Right forelimb (tissue), 1 donor: ENCODE measurements around the gene INCA1.
A peak's percentile ranks its signal among the peaks of the same experiment; 100 is the strongest.

Source experiments
- DNase-seq: peaks from one replicate; pipeline ENCODE4 v3.0.0-alpha.2; 2018

INCA1 gene

DNA sequence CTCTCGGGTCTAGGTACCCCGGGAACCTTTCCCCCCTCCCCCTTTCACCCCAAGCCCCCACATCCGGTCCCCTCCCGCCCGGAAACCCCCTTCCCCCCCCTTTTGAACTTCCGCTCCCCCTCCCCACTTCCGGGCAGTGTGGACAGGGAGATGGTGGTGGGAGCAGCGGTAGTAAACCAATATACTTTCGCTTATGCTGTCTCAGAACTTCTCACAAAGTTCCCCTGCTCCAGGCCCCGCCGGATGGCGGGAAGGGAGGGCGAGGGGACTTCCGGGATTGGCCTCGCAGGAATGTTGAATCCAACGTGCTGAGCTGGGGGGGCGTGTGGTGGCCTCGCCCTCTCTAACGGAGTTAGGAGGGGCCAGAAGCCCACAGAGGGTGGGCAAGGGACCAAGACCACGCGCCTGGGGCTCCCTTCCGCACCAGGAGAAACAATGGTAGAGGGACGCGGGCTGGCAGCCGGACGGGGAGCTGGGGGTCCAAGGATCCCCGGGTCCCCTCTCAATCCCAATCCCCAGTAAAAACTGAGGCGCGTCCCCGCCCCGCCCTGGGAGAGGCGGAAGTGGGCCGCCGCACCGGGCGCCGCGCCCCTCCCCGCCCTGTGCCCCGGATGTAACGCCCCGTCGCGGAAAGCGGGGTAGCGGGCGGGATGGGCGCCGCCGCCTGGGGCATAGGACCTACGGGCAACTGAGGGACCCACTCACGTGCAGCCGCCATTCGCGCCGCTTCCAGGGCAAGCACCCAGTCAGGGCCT is 49.7 kb downstream of the INCA1 start:
- DNase-seq: peak; percentile 82

DNA sequence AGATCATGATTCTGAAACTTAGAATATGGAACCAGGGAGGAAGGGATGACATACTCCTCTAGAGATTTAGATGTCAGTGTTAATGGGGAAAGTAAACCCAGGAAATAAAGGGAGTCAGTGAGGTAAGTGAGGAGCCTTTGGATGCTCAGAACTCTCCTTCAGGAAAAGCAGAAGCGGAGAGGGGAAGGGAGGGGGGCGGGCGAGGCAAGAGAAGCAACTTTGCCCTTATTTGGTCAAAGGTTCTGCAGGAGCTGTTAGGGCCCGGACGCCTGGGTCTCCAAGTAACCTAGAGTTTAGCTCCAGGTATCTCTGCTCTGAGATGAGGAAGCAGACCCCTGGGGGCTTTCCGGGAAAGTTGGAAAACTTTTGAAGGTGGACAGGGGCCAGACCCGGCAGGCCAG is 50.3 kb downstream of the INCA1 start:
- DNase-seq: no peak

DNA sequence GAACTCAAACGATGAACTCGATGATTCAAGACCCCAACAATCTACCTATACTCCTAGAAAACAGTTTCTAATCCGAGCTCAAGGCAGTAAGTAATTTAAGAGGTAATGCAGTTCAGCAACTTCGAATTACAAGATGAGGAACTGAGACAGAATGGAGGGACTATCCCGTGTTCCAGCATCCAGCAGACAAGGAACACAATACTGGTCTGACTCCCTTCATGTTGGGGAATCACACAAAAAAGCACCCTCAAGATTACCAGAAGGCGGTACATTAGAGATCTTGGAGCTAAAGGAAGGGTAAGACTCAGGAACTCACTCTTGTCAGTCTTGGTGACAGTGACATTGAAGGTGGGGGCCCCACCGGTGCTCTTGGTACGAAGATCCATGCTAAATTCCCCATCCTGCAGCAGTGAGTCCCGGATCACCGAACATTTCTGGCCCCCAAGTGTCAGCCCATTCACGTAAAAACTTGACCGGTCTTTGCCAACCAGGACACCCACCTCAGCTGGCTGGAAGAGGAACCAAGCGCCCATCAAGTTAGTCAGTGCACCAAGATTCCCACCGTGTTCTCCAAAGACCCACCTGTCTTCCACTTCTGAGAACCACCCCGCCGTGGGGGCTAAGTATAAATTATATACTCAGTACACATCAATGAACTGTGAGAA is 50.9 kb downstream of the INCA1 start:
- DNase-seq: no peak

DNA sequence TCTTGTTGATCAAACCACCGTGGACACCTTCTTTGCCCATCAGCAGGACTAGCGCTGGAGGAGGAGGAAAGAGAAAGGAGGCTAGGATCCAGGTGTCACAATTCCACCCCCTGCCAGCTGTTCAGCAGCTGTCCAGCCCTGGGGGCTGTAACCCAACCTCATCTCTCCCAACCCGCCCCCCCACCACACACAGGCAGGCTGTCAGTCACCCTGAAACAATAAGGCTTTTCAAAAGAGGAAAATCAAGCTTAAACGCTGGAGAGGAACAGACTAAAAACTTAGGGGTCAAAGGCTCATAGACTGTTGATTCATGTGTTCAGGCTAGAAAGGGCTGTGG is 51.4 kb downstream of the INCA1 start:
- DNase-seq: no peak

DNA sequence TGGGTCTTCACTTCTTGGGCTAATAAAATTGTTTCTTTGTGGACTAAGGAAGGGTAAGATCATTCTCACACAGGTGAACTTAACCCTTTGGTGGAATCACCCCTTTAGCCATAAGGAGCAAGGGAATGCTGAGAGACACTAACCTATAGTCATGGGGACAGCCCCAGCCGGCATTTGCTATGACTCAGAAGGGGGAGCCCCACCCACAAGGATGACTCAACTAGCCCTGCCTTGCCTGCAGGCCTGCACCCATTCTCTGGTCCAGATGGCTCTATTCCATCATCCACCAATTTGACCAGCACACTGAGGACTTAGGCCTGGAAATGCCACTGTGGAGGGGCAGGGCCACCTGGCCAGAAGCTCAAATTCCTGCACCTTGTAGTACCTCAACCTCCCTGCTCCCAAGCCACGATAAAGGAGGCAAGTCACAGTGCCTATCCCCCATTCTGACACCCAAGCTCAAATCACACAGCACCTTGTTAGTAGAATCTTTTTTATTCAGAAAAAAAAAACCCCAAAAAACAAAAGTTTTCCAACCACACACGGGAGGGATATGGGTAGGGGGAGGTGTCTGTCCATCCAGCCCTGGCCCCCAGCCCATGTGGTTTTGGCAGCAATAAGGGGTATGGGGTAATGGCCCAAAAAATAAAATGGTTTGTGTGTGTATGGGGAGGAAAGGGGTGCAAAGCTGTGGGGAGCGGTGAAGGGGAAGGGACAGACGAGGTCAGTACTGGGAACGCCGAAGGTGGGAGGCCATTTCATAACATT is 52.0 kb downstream of the INCA1 start:
- DNase-seq: no peak

DNA sequence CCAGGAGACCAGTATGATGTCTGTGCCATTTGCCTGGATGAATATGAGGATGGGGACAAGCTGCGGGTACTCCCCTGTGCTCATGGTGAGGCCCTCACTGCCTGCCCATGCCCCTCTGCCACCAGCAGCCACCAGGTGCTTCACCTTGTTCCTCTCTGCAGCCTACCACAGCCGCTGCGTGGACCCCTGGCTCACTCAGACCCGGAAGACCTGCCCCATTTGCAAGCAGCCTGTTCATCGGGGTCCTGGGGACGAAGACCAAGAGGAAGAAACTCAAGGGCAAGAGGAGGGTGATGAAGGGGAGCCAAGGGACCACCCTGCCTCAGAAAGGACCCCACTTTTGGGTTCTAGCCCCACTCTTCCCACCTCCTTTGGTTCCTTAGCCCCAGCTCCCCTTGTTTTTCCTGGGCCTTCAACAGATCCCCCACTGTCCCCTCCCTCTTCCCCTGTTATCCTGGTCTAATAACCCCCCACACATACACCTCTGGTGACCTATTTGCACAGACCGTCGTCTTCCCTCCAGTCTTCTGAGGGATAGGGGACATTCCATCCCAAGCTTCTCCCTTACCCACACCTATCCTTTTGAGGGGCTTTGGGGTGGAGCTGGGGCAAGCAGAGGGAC is 52.7 kb downstream of the INCA1 start:
- no peak for DNase-seq

DNA sequence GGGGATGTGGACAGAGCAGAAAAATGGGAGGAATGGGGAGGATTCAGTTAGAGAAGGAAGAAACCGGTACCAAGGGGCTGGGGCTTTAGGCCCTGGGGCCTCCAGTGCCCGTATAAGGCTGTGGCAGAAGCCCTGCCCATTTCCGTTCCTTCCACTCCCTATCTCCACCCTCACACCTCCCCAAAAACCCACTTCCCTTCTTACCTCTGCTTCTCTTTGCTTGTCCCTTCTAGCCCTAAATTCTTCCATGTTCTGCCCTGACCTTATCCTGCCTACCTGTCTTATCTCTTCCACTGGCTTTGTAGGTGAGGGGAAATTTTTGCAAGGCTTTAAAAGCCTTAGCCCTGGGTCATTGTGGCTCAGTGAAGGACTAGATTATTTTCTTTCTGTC is 53.2 kb downstream of the INCA1 start:
- DNase-seq: no peak

DNA sequence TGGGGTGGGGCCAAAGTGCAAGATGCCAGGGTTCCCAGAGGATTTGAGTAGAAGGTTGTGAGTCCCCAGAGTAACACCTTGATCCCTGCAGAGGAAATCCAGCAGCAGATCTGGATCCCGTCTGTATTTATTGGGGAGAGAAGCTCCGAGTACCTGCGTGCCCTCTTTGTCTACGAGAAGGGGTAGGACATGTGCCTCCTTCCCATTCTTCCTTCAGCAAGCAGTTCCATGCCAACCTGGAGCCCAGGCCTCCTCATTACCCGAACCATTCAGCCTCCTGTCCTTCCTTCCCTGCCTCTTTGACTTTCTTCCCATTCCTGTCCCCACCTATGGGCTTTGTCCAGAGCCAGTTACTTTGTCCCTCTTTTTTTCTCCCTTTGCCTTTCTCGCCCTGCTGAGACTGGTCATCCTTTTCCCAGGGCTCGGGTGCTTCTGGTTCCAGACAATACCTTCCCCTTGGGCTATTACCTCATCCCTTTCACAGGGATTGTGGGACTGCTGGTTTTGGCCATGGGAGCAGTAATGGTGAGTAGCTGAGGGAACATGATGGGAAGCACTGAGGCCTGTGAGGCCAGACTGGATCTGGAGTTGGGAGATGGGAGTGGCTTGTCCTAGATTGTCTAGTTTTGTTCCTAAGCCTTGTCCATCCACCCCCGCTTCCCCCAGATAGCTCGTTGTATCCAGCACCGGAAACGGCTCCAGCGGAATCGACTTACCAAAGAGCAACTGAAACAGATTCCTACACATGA is 54.4 kb downstream of the INCA1 start:
- DNase-seq: no peak

DNA sequence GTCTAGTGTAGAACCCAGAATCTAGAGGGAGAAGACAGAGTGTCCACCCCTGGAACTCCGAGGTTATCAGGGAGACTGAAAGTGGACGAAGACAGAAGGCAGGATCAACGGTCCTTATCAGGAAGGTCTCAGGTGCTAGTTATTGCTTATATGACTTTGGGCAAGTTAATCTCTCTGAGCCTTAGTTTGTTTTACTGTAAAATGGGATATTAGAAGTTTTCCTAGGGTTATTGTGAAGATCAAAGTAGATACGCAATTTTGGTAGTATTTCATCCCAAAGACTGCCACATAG is 56.1 kb downstream of the INCA1 start:
- no peak for DNase-seq

DNA sequence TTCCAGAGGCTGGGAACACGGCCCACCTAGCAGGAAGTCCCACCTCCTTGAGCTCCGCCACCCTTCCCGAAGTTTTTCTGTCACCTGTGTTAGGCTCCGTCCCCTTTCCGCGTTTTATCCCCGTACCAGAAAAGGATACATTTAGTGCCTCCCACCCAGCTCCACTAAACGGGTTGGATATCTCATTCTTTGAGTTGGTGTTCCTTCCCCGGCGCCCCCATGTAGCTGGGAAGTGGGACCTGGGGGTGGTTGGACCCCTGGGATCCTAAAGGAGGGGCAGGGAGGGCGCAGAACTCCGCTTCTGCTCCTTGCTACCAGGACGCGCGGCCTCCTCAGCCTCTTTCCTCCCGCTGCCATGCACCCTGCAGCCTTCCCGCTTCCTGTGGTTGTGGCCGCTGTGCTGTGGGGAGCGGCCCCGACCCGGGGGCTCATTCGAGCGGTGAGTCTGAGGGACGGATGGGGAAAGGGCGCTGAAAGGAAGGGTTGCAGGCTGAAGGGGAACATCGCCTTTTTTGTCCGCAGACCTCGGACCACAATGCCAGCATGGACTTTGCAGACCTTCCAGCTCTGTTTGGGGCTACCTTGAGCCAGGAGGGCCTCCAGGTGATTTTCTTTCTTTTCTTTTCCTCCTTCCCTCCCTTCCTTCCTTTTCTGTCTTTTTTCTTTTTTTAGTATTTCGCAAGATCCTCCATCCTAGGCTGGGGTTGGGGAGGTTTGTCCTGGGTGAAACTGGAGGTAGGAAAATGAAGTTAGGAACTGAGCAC is 56.6 kb downstream of the INCA1 start:
- no peak for DNase-seq

DNA sequence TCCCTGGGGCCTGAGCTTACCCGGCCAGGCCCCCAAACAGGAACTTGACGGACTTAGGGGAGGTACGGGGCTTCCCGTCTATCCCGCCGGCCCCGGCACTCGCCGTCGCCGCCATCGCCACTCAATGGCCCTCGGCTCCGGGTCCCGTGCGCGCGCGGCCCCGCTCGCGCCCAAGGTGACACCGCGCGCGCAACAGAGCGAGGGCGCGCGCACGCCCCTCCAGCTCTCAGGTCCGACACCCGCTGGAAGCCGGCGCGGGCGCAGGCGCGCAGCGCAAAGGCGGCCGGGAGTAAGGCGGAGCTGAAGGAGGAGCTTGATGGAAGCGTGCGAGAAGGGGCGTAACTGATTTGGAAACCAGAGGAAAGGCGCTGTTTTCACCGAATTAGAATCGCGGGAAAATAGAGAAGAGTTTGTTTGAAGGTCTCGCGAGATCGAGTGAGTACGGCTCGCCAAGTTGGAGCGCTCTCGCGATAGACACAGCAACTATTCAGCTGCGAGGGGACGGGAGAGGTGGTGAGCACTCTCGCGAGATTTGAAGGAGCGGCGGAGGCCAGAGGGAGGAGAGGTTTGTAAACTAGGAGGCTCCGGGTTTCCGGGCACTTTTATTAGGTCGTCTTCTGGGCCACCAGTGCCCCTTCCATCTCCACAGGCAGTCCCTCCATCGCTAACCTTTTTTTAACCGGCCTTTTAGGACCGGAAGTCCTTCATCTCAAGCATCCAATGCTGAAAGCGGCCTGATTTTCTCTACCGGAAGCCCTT is 57.3 kb downstream of the INCA1 start, which contains the start of the genes RNF167 and SLC25A11:
TSS of gene RNF167 (plus strand) at position 473 of the 759 bp plus-strand sequence. CDS start 642 bp downstream, outside the sequence.
TSS of gene SLC25A11 (minus strand) at position 251 of the 759 bp plus-strand sequence. CDS start at position 115, 136 bp downstream.
- peak; percentile 97 for DNase-seq

DNA sequence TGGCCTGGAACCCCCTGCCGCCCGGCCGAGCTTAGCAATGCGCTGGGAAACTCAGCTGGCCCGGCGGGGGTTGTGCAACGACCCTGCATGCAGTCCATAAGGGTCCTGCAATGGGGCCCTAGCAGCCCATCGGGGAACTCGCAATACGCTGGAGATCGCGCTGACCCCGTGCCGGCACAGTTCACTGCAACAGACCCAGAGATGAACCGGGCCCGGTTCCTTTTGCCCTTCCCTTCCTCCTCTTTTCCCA is 57.9 kb downstream of the INCA1 start:
- peak; percentile 59 for DNase-seq

DNA sequence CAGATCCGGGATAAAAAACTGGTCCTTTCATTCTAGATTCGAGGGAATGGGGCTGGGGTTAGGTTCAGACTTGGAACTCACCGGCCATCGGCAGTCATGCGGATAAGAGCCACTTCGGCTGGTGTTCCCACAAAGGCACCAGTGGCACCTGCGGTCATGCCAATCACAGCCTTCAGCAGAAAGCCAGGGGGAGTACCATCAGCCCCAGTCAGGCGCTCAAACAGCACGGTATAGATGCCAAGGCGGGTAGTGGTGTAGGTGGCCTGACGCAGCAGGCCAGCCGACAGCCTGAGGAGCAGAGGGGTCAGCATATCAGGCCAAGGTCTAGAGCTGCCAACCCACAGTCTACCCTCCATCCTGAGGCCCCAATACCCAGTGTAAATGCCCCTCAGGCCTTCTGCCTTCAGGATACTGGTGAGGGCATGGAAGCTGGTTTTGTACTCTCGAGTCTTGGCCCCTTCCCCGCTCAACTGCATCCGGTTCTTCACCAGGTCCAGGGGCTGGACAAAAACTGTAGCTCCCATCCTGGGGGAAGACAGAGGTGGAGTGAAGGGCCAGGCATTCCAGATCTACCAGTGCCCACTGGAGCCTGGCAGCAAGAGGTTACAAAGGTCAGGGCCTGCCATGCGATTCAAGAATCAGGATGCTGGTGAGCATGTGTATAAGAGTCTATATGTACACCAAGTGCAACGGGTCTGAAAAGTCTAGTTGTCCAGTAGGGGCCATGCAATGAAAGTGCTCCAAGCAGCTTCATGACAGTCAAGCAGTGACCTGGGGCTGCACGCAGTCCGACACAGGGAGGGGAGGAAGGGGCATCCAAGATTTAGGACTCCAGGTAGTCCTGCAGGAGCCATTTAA is 58.4 kb downstream of the INCA1 start:
- DNase-seq: no peak
